Sciatic nerve (tissue), 2 donors: ENCODE measurements around the gene TRPM2. TPM values are rescaled to one million over a fixed set of nuclear protein-coding genes. Genes with fewer than 3 reads are reported as not detected.

Source experiments
- ATAC-seq: fragments of 200-7000 bp; cut with Tn5 transposase; one replicate; pipeline ENCODE4 v1.9.1; 2020; ENCODE audit warnings: mild to moderate bottlenecking, moderate library complexity
- DNase-seq: peaks from one replicate; pipeline ENCODE4 v3.0.0-alpha.2; 2020; ENCODE audit warnings: low spot score
- intact Hi-C: fragments of 100-400 bp; cut with DNase I; formaldehyde crosslinking; loops from one replicate; pipeline ENCODE4 v1.14.2; 2022
- total RNA-seq: library from RNA; stranded (reverse); fragmentation: NEBNext Ultra II Directional; extraction: Animal tissue kit (Norgen Biotek cat#: 25700); gene quantifications from one replicate; pipeline ENCODE4 v1.2.1, GENCODE V29; 2021
- donor health status: DM: no; HTN: no; CAD: no.
- donor health status: DM: no; HTN: no; CAD: no.

Gene TRPM2
- 9.9 TPM for total RNA-seq

DNA sequence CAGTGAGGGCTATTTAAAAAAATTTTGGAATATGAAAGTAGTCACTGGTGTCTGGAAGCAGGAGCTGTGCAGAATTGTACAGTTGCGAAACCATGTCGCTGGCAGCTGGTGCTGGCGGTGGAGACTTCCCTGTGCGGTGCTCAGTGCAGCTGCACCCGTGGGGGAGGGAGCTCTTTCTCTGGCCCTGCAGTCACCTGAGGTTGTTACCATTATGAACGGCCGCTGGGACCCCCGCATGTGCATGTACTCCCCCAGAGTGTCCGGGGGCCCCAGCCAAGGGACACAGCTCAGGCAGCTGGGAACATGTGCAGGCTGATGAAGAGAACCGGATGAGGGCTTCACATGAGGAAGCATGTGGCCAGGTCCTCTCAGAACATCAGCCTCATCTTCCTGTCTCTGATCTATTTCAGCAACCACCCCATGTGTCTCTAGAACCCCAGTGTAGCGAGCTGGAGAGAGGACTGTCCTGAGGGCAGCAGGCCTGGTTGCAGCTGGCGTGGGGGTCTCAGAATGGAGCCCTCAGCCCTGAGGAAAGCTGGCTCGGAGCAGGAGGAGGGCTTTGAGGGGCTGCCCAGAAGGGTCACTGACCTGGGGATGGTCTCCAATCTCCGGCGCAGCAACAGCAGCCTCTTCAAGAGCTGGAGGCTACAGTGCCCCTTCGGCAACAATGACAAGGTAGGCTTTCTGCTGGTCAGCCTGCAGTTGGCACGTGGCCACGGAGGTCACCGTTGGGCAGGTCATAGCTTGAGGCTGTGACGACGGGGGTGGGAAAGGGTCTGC, at the start of gene TRPM2:
Gene TRPM2 (plus strand): TSS at position 431 of the 780 bp plus-strand sequence. CDS start 80 bp downstream, at position 511.
- DNase-seq (peak; percentile 80), ATAC-seq (peak; percentile 82)
- intact Hi-C loops = loop anchor here (10.0 kb wide), 1 partner anchor 131 kb away; no protein-coding TSS in a partner anchor

DNA sequence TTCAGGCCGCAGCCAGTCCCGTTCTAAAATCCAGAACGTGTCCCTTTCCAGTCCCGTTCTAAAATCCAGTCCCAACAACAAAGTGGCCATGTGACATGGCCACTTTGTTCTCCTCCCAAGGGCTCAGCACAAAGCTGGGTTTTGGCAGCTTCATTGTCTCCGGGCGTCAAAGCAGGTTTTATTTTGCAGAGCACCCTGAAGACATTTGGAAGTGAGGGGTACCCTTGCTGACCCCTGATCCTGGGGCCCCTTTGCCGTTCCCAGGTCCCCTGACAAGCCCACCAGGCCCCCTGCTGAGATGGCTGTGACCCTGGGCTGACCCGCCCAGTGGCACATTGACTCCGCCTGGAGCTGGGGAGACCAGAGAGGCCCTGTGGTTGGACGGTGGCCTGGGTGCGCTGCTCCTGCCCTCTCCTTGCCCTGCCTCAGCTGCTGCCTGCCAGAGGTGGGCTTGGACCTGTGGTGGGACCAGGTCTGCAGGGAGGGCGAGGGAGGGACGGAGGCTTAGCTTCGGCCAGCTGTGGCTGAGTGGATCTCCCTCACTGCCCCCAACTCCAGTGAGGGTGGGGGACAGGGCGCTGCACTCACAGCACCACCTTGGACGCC, 49.3 kb upstream of the TRPM2 start:
- no peak for ATAC-seq
- DNase-seq = no peak
- intact Hi-C loops = loop anchor here (10.0 kb wide), 1 partner anchor 299 kb away; no protein-coding TSS in a partner anchor

DNA sequence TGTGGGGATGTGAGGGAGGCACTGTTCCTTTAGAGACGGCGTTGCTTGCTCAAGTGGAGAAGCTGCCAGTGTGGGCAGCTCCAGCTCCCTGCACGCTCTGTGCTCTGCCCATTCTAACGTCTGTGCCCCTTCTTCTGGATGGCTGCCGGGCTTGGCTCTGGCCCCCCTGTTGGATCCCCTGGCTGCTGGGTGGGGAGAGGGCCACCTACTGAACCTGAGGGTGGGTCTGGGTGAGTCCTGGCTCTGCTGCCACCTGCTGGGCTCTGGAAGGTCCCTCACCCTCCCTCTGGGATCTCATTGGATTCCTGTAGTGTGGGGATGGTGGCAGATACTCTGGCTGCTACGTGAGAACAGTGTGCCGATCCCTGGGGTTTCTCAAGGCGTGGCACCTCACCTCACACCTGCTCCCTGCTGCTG, 48.5 kb upstream of the TRPM2 start:
- DNase-seq (no peak), ATAC-seq (peak; percentile 20)
- intact Hi-C loops = loop anchor here (10.0 kb wide), 1 partner anchor 300 kb away; no protein-coding TSS in a partner anchor

DNA sequence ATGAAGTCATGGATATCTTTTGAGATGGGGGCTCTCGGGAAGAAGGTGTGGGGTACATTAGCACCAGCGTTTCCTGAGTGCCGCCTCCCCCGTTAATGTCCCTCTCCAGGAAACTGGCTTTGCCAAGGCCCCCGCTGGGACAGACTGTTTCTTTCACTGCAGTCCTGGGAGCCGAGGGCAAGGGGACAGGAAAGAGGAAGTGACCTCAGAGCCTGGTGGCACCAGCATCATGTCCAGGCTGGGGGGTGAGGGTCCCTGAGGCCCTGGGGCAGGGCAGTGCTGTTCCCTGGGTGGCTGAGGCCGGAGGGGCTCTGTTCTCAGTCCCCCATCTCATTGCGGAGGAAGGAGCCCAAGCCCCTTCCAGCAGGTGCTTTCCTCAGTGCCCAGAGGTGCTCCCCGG, 47.7 kb upstream of the TRPM2 start:
- intact Hi-C loops = loop anchor here (10.0 kb wide), 1 partner anchor 301 kb away; no protein-coding TSS in a partner anchor
- DNase-seq = no peak
- ATAC-seq = no peak

DNA sequence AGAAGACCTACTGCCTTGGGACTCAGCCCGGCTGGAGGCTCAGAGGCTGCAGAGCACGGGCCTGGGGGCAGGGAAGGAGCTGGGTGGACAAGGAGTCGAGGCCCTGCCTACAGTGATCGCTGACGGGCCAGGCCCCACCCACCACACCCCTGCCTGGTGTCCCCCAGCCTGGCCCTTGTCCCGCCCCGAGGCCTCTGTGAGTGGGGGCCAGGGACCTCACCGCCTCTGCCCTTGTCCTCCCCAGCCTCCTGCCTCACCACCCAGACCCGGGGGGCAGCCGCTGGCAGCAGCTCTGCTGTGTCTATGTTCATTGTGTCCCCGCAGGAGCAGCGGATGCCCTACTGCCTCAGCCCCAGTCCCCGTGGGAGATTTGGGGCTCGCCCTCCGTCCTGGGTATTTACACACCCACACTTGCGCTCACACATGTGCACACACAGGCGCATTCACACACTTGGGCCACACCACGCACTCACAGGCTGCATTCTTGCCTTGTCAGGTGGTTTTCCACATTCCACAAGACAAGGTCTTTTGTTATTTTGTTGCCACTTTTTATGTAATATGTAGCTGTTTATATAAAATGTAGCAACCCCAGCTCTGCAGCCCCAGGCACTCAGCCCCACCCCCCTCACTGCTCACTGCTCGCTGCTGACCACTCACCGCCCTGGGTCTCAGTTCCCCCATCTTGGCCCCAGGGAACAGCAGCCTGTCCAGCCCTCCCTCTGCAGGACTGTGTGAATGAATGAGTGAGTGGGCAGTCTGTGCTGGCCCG, 46.3 kb upstream of the TRPM2 start:
- intact Hi-C loops = loop anchor here (10.0 kb wide), 1 partner anchor 302 kb away; no protein-coding TSS in a partner anchor
- ATAC-seq = peak; percentile 60
- DNase-seq = no peak

DNA sequence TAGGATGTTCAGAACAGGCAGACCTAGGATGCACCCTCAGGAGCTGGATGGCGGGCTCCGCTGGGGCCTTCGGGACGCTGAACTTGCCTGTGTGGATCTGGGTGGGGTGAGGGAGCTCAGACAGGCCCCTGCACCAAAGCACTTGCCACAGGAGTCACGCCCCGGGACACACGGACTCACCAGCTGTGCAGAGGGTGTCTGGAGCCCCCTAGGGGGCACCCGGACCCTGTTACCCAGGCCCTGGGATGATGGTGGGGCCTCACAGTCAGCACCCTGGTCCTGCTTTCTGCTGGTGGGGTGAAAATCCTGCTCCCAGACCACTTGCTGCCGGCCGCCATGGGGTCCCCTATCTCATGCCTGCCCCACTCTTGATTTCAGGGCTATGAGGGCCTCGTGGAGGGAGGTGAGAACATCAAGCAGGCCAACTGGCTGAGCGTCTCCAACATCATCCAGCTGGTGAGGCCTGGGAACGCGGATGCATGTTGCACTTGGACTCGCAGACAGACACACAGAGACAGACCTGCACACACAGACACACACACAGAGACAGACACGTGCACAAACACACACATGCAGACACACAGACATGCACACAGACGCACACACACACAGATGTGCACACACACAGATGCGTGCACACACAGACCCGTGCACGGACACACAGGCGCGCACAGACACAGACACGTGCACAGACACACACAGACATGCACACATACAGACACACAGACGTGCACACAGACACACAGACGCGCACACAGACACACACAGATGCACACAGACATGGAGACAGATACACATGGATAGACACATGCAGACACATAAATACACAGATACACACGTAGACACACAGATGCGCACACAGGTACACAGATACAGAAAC, 42.6 kb upstream of the TRPM2 start:
- DNase-seq (no peak), ATAC-seq (no peak)
- intact Hi-C loops = no loop called here

DNA sequence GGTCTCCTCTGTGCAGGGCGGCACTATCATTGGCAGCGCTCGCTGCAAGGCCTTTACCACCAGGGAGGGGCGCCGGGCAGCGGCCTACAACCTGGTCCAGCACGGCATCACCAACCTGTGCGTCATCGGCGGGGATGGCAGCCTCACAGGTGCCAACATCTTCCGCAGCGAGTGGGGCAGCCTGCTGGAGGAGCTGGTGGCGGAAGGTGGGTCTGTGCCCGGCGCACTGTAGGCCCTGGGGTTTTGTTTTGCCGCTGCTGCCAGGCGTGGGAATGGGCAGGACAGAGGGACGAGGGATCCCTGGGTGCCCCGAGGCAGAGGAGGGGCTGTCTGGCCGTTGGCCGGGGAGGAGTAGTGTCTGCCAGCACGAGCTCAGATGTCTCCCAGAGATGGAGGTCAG, 41.3 kb upstream of the TRPM2 start:
- intact Hi-C loops = no loop called here
- DNase-seq (no peak), ATAC-seq (no peak)

DNA sequence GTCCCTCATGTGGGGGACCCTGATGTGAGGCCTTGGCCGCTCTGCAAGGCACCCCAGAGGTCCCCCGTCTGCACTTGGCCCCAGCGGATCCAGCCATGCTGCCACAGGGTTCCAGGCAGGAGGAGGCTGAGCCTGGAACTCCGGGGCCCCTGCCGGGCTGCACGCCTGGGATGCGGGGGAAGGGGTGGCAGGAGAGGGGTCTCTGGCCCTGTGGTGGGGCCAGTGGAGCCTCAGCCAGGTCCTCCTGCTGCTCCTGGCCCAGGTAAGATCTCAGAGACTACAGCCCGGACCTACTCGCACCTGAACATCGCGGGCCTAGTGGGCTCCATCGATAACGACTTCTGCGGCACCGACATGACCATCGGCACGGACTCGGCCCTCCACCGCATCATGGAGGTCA, 40.7 kb upstream of the TRPM2 start:
- ATAC-seq = no peak
- intact Hi-C loops = no loop called here

DNA sequence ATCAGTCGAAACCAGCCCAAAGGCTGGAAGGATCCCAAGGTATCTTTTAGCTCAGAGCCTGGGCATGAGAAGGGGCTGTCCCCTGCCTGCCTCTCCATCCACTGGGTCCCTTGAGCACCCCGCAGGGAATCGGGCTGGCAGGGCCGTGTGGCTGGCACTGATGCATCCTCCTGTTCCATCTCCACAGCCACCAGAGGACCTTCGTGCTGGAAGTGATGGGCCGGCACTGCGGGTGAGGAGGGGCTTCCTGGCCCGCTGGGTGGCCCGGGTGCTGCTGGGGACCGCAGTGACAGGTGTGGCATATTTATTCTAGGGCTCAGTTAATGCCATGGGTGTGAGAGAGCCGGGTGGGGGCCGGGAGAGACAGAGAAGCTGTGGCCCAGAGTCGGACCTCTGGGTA, 40.0 kb upstream of the TRPM2 start:
- no peak for DNase-seq
- ATAC-seq = no peak
- intact Hi-C loops = no loop called here

More for the DNA sequence above, 40.7 kb upstream of the TRPM2 start:
- DNase-seq = no peak

DNA sequence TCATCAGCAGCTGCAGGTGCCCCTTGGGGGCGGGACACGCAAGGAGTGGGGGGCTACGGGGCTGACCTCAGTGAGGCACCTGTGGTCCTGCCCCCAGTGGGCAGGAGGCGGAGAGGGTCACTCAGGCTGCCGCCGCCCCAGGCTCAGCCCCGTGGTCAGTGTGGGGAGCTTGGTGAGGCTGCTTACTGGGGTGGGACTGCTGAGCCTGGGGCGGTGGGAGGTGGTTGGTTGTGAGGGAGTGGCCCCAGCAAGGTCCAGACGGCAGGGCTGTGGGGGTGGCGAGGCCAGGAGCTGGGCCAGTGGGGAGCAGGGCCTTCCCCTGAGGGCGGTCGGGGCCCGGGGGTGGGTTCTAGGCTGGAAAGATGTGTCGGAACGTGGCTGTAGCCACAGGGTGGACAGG, 39.3 kb upstream of the TRPM2 start:
- no peak for DNase-seq
- intact Hi-C loops = no loop called here
- ATAC-seq = no peak

DNA sequence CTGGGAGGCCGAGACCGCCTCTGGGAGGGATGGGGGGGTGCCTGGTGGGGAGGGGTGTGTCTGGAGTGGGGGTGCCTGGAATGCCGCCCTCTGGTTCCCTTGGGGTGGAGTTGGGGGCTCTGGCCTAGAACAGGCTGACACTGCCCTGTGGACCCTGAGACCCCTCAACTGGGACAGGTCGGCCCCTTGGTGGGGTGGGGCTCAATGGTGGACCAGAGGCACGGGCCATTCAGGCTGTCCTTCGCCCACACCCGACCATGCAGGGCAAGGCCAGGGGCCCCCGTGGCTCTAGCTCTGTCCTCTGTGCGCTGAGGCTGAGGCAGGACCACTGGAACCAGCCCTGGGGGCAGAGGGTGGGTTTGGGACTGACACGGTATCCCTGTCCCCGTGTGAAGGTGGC, 38.9 kb upstream of the TRPM2 start:
- intact Hi-C loops = no loop called here
- DNase-seq (no peak), ATAC-seq (no peak)

DNA sequence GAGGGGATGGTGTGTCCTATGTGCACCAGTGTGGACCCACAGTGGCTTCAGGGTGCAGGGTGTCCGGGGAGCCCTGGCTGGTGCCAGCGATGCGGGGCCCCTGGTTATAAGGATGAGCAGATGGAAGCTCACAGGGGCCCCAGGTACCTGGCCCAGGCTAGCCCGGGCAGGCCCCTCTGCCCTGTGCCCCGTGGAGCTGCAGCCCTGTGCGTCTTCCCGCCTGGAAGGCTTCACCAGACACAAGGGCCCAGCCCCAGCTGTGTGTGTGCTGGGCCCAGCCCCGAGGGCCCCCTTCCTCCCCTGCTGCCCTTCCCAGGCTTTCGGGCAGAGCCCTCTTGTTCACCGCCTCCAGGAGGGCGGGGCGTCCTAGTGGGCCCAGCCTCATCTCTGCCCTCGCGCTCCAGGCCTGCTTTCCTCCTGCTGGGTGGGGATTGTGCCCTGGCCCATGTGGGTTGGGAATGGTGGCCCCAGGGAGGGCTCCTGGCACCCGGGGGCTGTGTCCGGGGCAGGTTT, 37.7 kb upstream of the TRPM2 start:
- DNase-seq (no peak), ATAC-seq (no peak)
- intact Hi-C loops = no loop called here

DNA sequence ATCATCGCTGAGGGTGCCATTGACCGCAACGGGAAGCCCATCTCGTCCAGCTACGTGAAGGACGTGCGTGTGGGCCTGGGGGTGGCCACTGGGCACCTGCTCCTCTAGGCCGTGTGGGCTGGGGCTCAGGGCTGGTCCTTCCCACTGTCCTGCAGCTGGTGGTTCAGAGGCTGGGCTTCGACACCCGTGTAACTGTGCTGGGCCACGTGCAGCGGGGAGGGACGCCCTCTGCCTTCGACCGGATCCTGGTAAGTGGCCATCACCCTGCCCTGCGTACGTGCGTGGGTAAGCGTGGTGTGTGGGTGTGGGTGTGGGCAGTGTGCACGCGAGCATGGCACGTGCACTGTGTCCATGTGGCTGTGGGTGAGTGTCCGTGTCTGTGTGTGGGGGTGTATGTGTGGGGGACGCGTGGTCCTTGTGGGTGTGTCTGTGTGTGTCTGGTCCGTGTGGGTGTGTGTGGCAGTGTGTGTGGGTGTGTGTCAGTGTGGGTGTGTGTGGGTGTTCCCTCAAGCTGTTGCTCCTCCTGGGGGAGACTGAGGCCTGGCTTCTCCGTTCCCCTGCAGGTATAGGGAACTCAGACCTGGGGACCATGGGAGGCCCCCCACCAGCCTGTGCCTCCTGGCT, 37.0 kb upstream of the TRPM2 start:
- DNase-seq (no peak), ATAC-seq (no peak)
- intact Hi-C loops = no loop called here

DNA sequence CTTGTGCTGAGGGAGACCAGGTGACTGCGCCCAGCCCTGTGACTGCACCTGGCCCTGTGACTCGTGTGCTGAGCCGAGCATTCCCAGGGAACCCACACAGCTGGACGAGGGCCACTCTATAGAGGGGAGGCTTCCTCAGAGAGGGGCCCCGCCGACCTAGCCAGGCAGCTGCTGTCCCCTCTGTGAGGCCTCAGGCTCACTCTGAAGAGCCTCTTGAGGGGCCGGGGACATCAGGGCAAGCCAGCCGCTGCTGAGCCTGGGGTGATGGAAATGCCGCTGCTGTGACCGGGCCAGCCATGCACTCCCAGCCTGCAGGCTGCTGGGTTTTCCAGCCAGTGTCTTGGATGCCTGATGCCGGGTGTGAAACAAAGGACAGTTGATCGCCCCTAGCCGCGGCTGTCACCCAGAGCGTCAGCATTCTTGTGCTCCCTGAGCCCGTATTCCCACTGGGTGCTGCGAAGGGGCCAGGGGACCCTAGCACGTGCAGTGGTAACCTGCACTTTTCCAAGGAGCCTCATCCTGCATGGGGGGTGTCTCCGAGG, 36.1 kb upstream of the TRPM2 start:
- intact Hi-C loops = no loop called here
- no peak for DNase-seq
- no peak for ATAC-seq

DNA sequence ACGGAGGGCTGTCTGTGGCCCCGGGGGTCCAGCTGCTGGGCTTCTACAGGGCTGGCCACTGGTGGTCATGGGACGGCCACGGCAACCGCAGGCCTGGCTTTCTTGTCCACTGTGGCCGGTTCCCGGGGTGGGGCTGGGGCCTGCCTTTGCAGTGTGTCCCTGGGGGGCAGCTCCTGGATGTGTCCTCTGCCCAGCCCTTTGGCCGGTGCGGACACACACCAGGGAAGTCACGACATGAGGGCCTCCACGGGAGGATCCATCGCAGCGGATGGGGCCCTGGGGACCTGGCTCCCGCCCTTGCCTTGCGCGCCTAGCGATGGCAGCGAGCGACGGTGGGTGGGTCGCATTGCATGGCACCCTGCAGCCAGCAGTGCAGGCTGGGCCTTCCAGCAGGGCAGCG, 35.5 kb upstream of the TRPM2 start:
- no peak for DNase-seq
- ATAC-seq = no peak
- intact Hi-C loops = no loop called here

DNA sequence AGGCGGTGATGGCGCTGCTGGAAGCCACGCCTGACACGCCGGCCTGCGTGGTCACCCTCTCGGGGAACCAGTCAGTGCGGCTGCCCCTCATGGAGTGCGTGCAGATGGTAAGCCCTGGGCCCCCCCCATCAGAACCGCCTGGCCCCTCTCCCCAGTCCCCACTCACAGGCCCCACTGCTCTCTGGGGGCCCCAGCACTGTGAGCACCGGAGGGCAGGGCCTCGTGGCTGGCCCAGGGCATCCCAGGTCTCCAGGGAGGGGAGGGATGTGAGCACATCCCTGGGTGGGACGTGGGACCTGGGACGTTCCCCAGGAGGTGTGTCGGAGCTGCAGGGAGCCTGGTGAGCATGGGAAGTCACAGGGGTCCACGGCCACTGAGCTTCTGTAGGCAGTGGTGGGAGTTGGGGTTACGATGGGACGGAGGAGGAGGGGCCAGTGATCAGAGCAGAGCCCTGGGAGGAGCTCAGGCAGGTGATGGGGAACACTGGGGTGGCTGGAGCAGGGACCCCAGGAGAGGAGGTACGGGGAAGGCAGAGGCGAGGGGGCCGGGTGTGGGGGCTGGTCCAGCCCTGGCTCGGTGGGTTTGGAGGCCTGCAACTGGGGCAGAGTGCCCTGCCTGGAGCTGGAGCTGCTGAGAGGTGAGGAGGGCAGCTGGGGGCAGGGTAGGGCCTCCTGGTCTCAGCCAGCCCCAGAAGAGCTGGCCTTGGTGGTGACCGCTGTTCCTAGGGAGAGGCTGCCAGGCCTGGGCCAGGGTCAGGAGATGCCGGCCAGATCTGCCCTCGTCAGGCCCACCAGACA, 34.7 kb upstream of the TRPM2 start:
- intact Hi-C loops = no loop called here
- DNase-seq = no peak
- ATAC-seq = no peak

DNA sequence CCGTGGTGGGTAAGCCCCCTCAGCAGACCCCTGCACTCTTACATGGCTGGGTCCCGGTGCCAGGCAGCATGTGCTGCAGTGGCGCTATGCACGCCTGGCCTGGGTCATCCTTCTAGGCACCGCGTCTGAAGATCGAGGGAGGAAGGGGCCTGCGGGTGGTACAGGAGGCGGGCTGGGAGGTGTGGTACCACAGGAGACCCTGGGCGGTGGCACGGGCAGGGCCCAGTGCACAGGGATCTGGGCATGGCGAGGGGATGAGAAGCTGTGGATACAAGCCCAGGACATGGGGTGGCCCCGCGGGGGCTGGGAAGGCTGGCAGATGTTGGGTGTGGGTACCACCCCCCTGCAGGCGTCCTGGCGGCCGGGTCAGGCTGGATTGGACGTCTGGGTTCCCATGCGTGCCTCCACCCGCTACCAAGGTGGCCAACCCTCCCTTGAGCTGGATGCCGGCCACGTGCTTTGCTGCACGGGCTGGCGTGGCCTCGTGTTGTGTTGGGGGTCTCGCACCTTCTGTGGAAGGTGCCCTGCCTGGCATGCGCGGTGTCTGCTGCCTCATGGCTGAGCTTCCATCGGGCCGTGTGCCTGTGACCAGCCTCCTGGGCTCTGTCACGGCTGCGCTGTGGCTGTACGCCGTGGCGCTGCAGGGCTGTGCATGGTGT, 33.9 kb upstream of the TRPM2 start:
- no peak for ATAC-seq
- intact Hi-C loops = no loop called here
- no peak for DNase-seq
